ENCODE data around the gene MAST2.
"Not testable (repeated sequence)": the region's sequence is repeated elsewhere in the genome, so short reads cannot be mapped to it uniquely, and the experiment has no call there.

MAST2 gene

GRCh38 chr1:45862008-45862407 is 58.6 kb downstream of the MAST2 start:
- no peak for DNase-seq

GRCh38 chr1:45863218-45863617 is 59.8 kb downstream of the MAST2 start:
- DNase-seq, result no peak

GRCh38 chr1:45864167-45865106 is 61.0 kb downstream of the MAST2 start:
- no peak for DNase-seq

- DNase-seq, result no peak
These were observed 64.4 kb downstream of the MAST2 start for GRCh38 chr1:45867697-45868348.

GRCh38 chr1:45868861-45869260 is 65.4 kb downstream of the MAST2 start:
- DNase-seq, result no peak

GRCh38 chr1:45870500-45870899 is 67.1 kb downstream of the MAST2 start:
- DNase-seq, result no peak

- not testable (repeated sequence) for DNase-seq
These were observed 68.9 kb downstream of the MAST2 start for GRCh38 chr1:45872173-45872801.

GRCh38 chr1:45876000-45876617 is 72.7 kb downstream of the MAST2 start:
- DNase-seq, result no peak

GRCh38 chr1:45877264-45877663 is 73.9 kb downstream of the MAST2 start:
- DNase-seq, result no peak

- DNase-seq, result no peak
These were observed 76.6 kb downstream of the MAST2 start for GRCh38 chr1:45879885-45880598.

GRCh38 chr1:45880930-45881329 is 77.5 kb downstream of the MAST2 start:
- no peak for DNase-seq

GRCh38 chr1:45883658-45884057 is 80.2 kb downstream of the MAST2 start:
- no peak for DNase-seq

- DNase-seq, result no peak
These were observed 81.3 kb downstream of the MAST2 start for GRCh38 chr1:45884700-45885099.

- no peak for DNase-seq
These were observed 82.8 kb downstream of the MAST2 start for GRCh38 chr1:45886229-45886628.

GRCh38 chr1:45887156-45887842 is 83.9 kb downstream of the MAST2 start:
- no peak for DNase-seq

GRCh38 chr1:45890078-45890477 is 86.7 kb downstream of the MAST2 start:
- DNase-seq, result no peak

GRCh38 chr1:45891087-45891486 is 87.7 kb downstream of the MAST2 start:
- no peak for DNase-seq

GRCh38 chr1:45892068-45892785 is 88.8 kb downstream of the MAST2 start:
- no peak for DNase-seq

GRCh38 chr1:45894331-45894730 is 90.9 kb downstream of the MAST2 start:
- DNase-seq, result no peak

GRCh38 chr1:45894921-45895320 is 91.5 kb downstream of the MAST2 start:
- no peak for DNase-seq

- DNase-seq, result no peak
These were observed 92.0 kb downstream of the MAST2 start for GRCh38 chr1:45895406-45895805.

All from DMS79 treated with DMSO at 0.1 percent for 48 hours (cell line).